PC-3 (cell line): ENCODE results near the gene ARID3C.

Experiments
- EZH2 ChIP-seq: fragments of 300-600 bp; sonication (generic); IDR thresholded peaks from one replicate; pipeline ENCODE4 v1.6.1; 2017; ENCODE audit warnings: antibody characterized with exemption, mild to moderate bottlenecking, low read length; ENCODE audit not compliant: unreplicated experiment
- EZH2phosphoT487 ChIP-seq: fragments of 300-600 bp; sonication (generic); IDR thresholded peaks from 2 replicates; pipeline ENCODE4 v1.6.1; 2018; ENCODE audit warnings: mild to moderate bottlenecking, antibody characterized with exemption, low read length, borderline replicate concordance
- TF ChIP-seq, protein P1 (sequence below): fragments of 300-600 bp; sonication (generic); conservative IDR thresholded peaks from 2 replicates; pipeline ENCODE4 v1.5.1; 2017; ENCODE audit warnings: antibody characterized with exemption, low read depth, mild to moderate bottlenecking, low read length

DNA sequence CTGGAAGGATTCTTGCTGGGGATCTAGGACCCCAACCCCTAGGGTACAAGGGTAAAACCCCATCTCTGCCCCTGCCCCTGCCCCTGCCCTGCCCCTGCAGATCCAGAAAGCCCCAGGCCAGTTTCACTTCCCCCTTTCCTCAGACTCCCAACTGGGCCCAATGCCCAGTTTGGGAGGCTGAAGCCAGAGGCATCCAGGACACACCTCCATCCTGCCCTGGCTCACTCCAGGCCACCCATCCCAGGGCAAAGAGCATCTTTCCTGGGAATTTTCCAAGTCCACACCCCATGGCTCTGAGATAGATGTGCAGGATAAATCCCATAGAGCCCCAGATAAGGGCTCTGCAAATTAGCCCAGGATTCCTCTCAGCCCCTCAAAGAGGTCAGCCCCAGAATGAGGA, 56.8 kb downstream of the ARID3C start:
- TF ChIP-seq, protein P1, sequence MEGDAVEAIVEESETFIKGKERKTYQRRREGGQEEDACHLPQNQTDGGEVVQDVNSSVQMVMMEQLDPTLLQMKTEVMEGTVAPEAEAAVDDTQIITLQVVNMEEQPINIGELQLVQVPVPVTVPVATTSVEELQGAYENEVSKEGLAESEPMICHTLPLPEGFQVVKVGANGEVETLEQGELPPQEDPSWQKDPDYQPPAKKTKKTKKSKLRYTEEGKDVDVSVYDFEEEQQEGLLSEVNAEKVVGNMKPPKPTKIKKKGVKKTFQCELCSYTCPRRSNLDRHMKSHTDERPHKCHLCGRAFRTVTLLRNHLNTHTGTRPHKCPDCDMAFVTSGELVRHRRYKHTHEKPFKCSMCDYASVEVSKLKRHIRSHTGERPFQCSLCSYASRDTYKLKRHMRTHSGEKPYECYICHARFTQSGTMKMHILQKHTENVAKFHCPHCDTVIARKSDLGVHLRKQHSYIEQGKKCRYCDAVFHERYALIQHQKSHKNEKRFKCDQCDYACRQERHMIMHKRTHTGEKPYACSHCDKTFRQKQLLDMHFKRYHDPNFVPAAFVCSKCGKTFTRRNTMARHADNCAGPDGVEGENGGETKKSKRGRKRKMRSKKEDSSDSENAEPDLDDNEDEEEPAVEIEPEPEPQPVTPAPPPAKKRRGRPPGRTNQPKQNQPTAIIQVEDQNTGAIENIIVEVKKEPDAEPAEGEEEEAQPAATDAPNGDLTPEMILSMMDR: no peak
- TF ChIP-seq EZH2phosphoT487 (no peak), EZH2 (no peak)
